K562 (cell line): Measurements from ENCODE around the gene EPB41L1. TPM values are rescaled to one million over a fixed set of nuclear protein-coding genes. Genes with fewer than 3 reads are reported as not detected.

Source experiments
- ADNP ChIP-seq: fragments of 200-800 bp; sonication (Bioruptor generic); IDR thresholded peaks from 2 replicates; pipeline ENCODE4 v1.6.1; 2016; ENCODE audit warnings: missing genetic modification characterization, missing compliant biosample characterization
- ATF7 ChIP-seq: fragments of 450-650 bp; IDR thresholded peaks from 2 replicates; pipeline ENCODE4 v1.7.1; 2014; ENCODE audit warnings: mild to moderate bottlenecking, moderate library complexity
- CREB1 ChIP-seq, 2 experiments: sonication (generic) in 1 of 2; formaldehyde crosslinking in 1 of 2; IDR thresholded peaks; 2 replicates each; pipeline versions ENCODE4 v1.6.1 to v1.8.0; 2012 to 2022; ENCODE audit warnings: inconsistent platforms in 1 of 2, mild to moderate bottlenecking in 1 of 2, missing genetic modification reagents in 1 of 2, moderate library complexity in 1 of 2
- CTBP1 ChIP-seq: fragments of 450-650 bp; IDR thresholded peaks from 2 replicates; pipeline ENCODE4 v1.6.1; 2016; ENCODE audit warnings: borderline replicate concordance
- CUX1 ChIP-seq: fragments of 200-800 bp; sonication (Bioruptor generic); IDR thresholded peaks from 2 replicates; pipeline ENCODE4 v1.6.1; 2016; ENCODE audit warnings: missing genetic modification characterization, missing compliant biosample characterization
- ELK3 ChIP-seq: fragments of 450-650 bp; formaldehyde crosslinking; IDR thresholded peaks from 2 replicates; pipeline ENCODE4 v1.4.0; 2020; ENCODE audit warnings: mild to moderate bottlenecking
- HES1 ChIP-seq: fragments of 450-650 bp; IDR thresholded peaks from 2 replicates; pipeline ENCODE4 v1.6.1; 2016; ENCODE audit warnings: low read depth, mild to moderate bottlenecking, moderate library complexity
- SMAD4 ChIP-seq: fragments of 250-450 bp; sonication (Bioruptor Pico); conservative IDR thresholded peaks from 2 replicates; pipeline ENCODE4 v1.8.0; 2021; ENCODE audit warnings: inconsistent platforms, mild to moderate bottlenecking, moderate library complexity
- SMARCA5 ChIP-seq: fragments of 450-650 bp; IDR thresholded peaks from 2 replicates; pipeline ENCODE4 v1.6.1; 2016
- SP1 ChIP-seq: sonication (generic); formaldehyde crosslinking; IDR thresholded peaks from 2 replicates; pipeline ENCODE4 v1.8.1; 2022; ENCODE audit warnings: mild to moderate bottlenecking, missing genetic modification reagents
- TAF9B ChIP-seq: fragments of 450-650 bp; IDR thresholded peaks from 2 replicates; pipeline ENCODE4 v1.6.1; 2018; ENCODE audit warnings: mild to moderate bottlenecking; ENCODE audit not compliant: partially characterized antibody
- YBX1 ChIP-seq: fragments of 450-650 bp; IDR thresholded peaks from 2 replicates; pipeline ENCODE4 v1.7.1; 2016; ENCODE audit warnings: mild to moderate bottlenecking
- ZC3H4 ChIP-seq: sonication (generic); formaldehyde crosslinking; IDR thresholded peaks from 2 replicates; pipeline ENCODE4 v1.9.0; 2021; ENCODE audit warnings: missing genetic modification reagents, borderline replicate concordance
- ZFX ChIP-seq: sonication (generic); formaldehyde crosslinking; IDR thresholded peaks from 2 replicates; pipeline ENCODE4 v1.8.0; 2022; ENCODE audit warnings: mild to moderate bottlenecking, missing genetic modification reagents, moderate library complexity
- ZNF124 ChIP-seq: sonication (generic); formaldehyde crosslinking; IDR thresholded peaks from 2 replicates; pipeline ENCODE4 v1.8.1; 2022; ENCODE audit warnings: missing genetic modification reagents
- ZNF655 ChIP-seq: fragments of 250-450 bp; sonication (Bioruptor Pico); IDR thresholded peaks from 2 replicates; pipeline ENCODE4 v1.5.0; 2021
- polyA plus RNA-seq, 8 experiments: library from polyadenylated mRNA; depleted of rRNA in 4 of 8; stranded (reverse) in 5 of 8; unstranded in 3 of 8; fragments of >200 nt; fragmentation: Nextera tagmentation in 2 of 8; fragmentation: Illumina TruSeq in 1 of 8; extraction: Ambion mirVana in 2 of 8; extraction: Trizol in 1 of 8; gene quantifications; 2 replicates each; pipeline versions ENCODE4 v1.2.1 to v1.2.3, GENCODE V29; 2011 to 2014; ENCODE audit warnings: inconsistent platforms in 1 of 8, missing spikeins in 1 of 8
- total RNA-seq, 7 experiments: library from RNA; depleted of rRNA in 6 of 7; stranded (reverse); fragments of >200 nt in 6 of 7; fragmentation: Illumina TruSeq in 2 of 7; extraction: Trizol in 2 of 7; gene quantifications; 2 replicates each; pipeline versions ENCODE4 v1.2.1 to v1.2.3, GENCODE V29; 2011 to 2021; ENCODE audit warnings: low replicate concordance in 1 of 7

Gene EPB41L1
- total and polyA plus RNA-seq, 9 of the 15 experiments (the other 6 are each of a cell fraction or from before 2014, with no cell fraction given) = 0.11 to 4.3 (median 1.3) TPM

- TF ChIP-seq CREB1 (IDR thresholded peaks at IDR 0.05) = no peak
- no peak for TF ChIP-seq CREB1 (CRISPR knock-in tag; IDR thresholded peaks at IDR 0.05)
- TF ChIP-seq HES1 = no peak
- TF ChIP-seq YBX1 = no peak
- TF ChIP-seq ZNF124 (CRISPR knock-in tag) = no peak
- peak; percentile 42 for TF ChIP-seq ZFX
- TF ChIP-seq ADNP (tag) = peak; percentile 88
- TF ChIP-seq ATF7 = no peak
- no peak for TF ChIP-seq SMAD4 (CRISPR knock-in tag)
- 0 out of 2 replicates have a peak, but pooled peaks have one; percentile 34 for TF ChIP-seq SP1
- TF ChIP-seq TAF9B = no peak
- 0 out of 2 replicates have a peak, but pooled peaks have one; percentile 17 for TF ChIP-seq SMARCA5
- no peak for TF ChIP-seq ZNF655 (CRISPR knock-in tag)
- TF ChIP-seq ZC3H4 (CRISPR knock-in tag) = no peak
- TF ChIP-seq CUX1 (CRISPR knock-in tag) = no peak
- TF ChIP-seq CTBP1 = no peak
- TF ChIP-seq ELK3 (CRISPR knock-in tag) = no peak
Measured at GRCh38 chr20:36121981-36122930, 32.3 kb upstream of the EPB41L1 start (continued).
